Upper lobe of right lung (tissue), 1 donor: ENCODE data around the gene LETMD1. TPM values are rescaled to one million over a fixed set of nuclear protein-coding genes. Genes with fewer than 3 reads are reported as not detected.

Experiments
- ATAC-seq: fragments of 200-7000 bp; cut with Tn5 transposase; one replicate; pipeline ENCODE4 v1.9.1; 2020; ENCODE audit warnings: mild to moderate bottlenecking, moderate library complexity
- DNase-seq: peaks from one replicate; pipeline ENCODE4 v3.0.0-alpha.2; 2020
- H3K27ac ChIP-seq: fragments of 200-600 bp; one replicate; pipeline ENCODE4 v1.8.0; 2022
- H3K27me3 ChIP-seq: fragments of 200-600 bp; one replicate; pipeline ENCODE4 v1.8.0; 2022; ENCODE audit warnings: mild to moderate bottlenecking
- H3K36me3 ChIP-seq: fragments of 200-600 bp; one replicate; pipeline ENCODE4 v1.8.0; 2022
- H3K4me1 ChIP-seq: fragments of 200-600 bp; one replicate; pipeline ENCODE4 v1.8.0; 2022
- H3K4me3 ChIP-seq: fragments of 200-600 bp; one replicate; pipeline ENCODE4 v1.8.0; 2022; ENCODE audit warnings: mild to moderate bottlenecking
- H3K9me3 ChIP-seq: fragments of 200-600 bp; one replicate; pipeline ENCODE4 v1.8.0; 2022
- CTCF ChIP-seq: fragments of 200-600 bp; IDR thresholded peaks from one replicate; pipeline ENCODE4 v1.8.0; 2022; ENCODE audit warnings: antibody characterized with exemption
- intact Hi-C: fragments of 100-400 bp; cut with DNase I; formaldehyde crosslinking; loops from one replicate; pipeline ENCODE4 v1.11.0; 2022
- total RNA-seq: library from RNA; stranded (reverse); fragmentation: NEBNext Ultra II Directional; extraction: Animal tissue kit (Norgen Biotek cat#: 25700); gene quantifications from one replicate; pipeline ENCODE4 v1.2.1, GENCODE V29; 2021
- donor health status: DM: no; HTN: yes; CAD: no; lungs with severe emphysema.

The LETMD1 gene
- total RNA-seq, 1 donor from 2014 or later: 71.6 TPM

- Histone ChIP-seq H3K4me3 (no peak overlapping the region), H3K27me3 (no peaks in the 10 kb centered on the region), H3K36me3 (peaks cover 98% of the 10 kb centered on the region), H3K4me1 (no peaks in the 10 kb centered on the region), H3K27ac (no peak overlapping the region), H3K9me3 (no peaks in the 10 kb centered on the region)
- no peak for TF ChIP-seq CTCF
- DNase-seq (no peak), ATAC-seq (no peak)
- intact Hi-C loops: no loop called here
These were observed 11.0 kb downstream of the LETMD1 start for GRCh38 chr12:51059086-51059485.

- H3K27me3 ChIP-seq: no peaks in the 10 kb centered on the region
- TF ChIP-seq CTCF: no peak
- no peak overlapping the region for H3K27ac ChIP-seq
- no peaks in the 10 kb centered on the region for H3K4me1 ChIP-seq
- no peaks in the 10 kb centered on the region for H3K9me3 ChIP-seq
- H3K36me3 ChIP-seq: peaks cover 98% of the 10 kb centered on the region
- ATAC-seq (no peak), DNase-seq (no peak)
- H3K4me3 ChIP-seq: no peak overlapping the region
- intact Hi-C loops: no loop called here
These were observed 14.7 kb downstream of the LETMD1 start for GRCh38 chr12:51062631-51063397.

GRCh38 chr12:51065530-51065929 is 17.4 kb downstream of the LETMD1 start:
- H3K4me3 ChIP-seq: no peak overlapping the region
- TF ChIP-seq CTCF: no peak
- H3K4me1 ChIP-seq: no peaks in the 10 kb centered on the region
- intact Hi-C loops: no loop called here
- no peaks in the 10 kb centered on the region for H3K9me3 ChIP-seq
- no peak overlapping the region for H3K27ac ChIP-seq
- H3K36me3 ChIP-seq: peaks cover 96% of the 10 kb centered on the region
- no peak for ATAC-seq
- DNase-seq: no peak
- no peaks in the 10 kb centered on the region for H3K27me3 ChIP-seq

GRCh38 chr12:51067229-51067628 is 19.1 kb downstream of the LETMD1 start:
- no peak for ATAC-seq
- no peak for DNase-seq
- peaks cover 98% of the 10 kb centered on the region for H3K36me3 ChIP-seq
- H3K4me3 ChIP-seq: no peak overlapping the region
- H3K4me1 ChIP-seq: no peaks in the 10 kb centered on the region
- H3K9me3 ChIP-seq: no peaks in the 10 kb centered on the region
- no peak for TF ChIP-seq CTCF
- no peak overlapping the region for H3K27ac ChIP-seq
- H3K27me3 ChIP-seq: no peaks in the 10 kb centered on the region
- intact Hi-C loops: no loop called here

- no peaks in the 10 kb centered on the region for H3K4me1 ChIP-seq
- no peaks in the 10 kb centered on the region for H3K27me3 ChIP-seq
- H3K36me3 ChIP-seq: peaks cover 96% of the 10 kb centered on the region
- DNase-seq (no peak), ATAC-seq (no peak)
- intact Hi-C loops: no loop called here
- no peak for TF ChIP-seq CTCF
- H3K27ac ChIP-seq: no peak overlapping the region
- no peaks in the 10 kb centered on the region for H3K9me3 ChIP-seq
- no peak overlapping the region for H3K4me3 ChIP-seq
These were observed 19.6 kb downstream of the LETMD1 start for GRCh38 chr12:51067771-51068170.

GRCh38 chr12:51070004-51070403 is 21.9 kb downstream of the LETMD1 start:
- no peak overlapping the region for H3K27ac ChIP-seq
- no peaks in the 10 kb centered on the region for H3K4me1 ChIP-seq
- no peaks in the 10 kb centered on the region for H3K27me3 ChIP-seq
- peaks cover 91% of the 10 kb centered on the region for H3K36me3 ChIP-seq
- ATAC-seq (peak; percentile 84), DNase-seq (no peak)
- H3K4me3 ChIP-seq: no peak overlapping the region
- TF ChIP-seq CTCF: no peak
- H3K9me3 ChIP-seq: no peaks in the 10 kb centered on the region
- intact Hi-C loops: no loop called here
